ENCODE measurements around the gene IGSF9. TPM values are rescaled to one million over a fixed set of nuclear protein-coding genes. Genes with fewer than 3 reads are reported as not detected.
"Not testable (repeated sequence)": the region's sequence is repeated elsewhere in the genome, so short reads cannot be mapped to it uniquely, and the experiment has no call there.

IGSF9 gene
- total RNA-seq, 2 experiments from 2014 or later, result not detected

- DNase-seq (peak in 3 of 14 experiments; percentile 34 to 63 (median 45)), ATAC-seq (ENCODE audit: poor library complexity) (no peak)
- intact Hi-C loops (cut with DNase I, micrococcal nuclease), result no loop called here
- CTCF ChIA-PET, result interaction anchor here (0.7 to 1.3 kb wide), 2 partner anchors 20 to 131 kb away, joined by 3 read pairs; partner anchors contain the start of gene DUSP23
- H3K4me3 Mint-ChIP-seq, result peak overlapping the region; percentile 35
- POLR2A ChIA-PET, result no interaction called here
- no peak overlapping the region for H3K4me3 ChIP-seq (ENCODE audit: low read length)
- peaks cover 77% of the 10 kb centered on the region for H3K4me1 Mint-ChIP-seq (ENCODE audit: low read depth)
- peaks cover 2% of the 10 kb centered on the region for H3K36me3 ChIP-seq (ENCODE audit: insufficient read depth, low read length)
- H3K9me3 ChIP-seq (ENCODE audit: control insufficient read depth in 1 of 2, insufficient read depth in 1 of 2, low read length in 2 of 2), result no peaks in the 10 kb centered on the region
- peak overlapping the region; percentile 81 to 91 for H3K27ac ChIP-seq (ENCODE audit: low read depth in 1 of 2, low read length in 2 of 2)
- peaks cover 15% of the 10 kb centered on the region for H3K36me3 Mint-ChIP-seq (ENCODE audit: low read depth)
- no peaks in the 10 kb centered on the region for H3K9me3 Mint-ChIP-seq
- H3K27me3 Mint-ChIP-seq, result no peaks in the 10 kb centered on the region
- no peak for TF ChIP-seq CTCF (IDR thresholded peaks at IDR 0.05)
- H3K27ac Mint-ChIP-seq, result peak overlapping the region; percentile 89
- H3K27me3 ChIP-seq (ENCODE audit: control insufficient read depth in 1 of 2, insufficient read depth in 2 of 2, low read length in 2 of 2), result no peaks in the 10 kb centered on the region
- peaks cover 66% of the 10 kb centered on the region for H3K4me1 ChIP-seq (ENCODE audit: insufficient read depth, low read length)
Measured at GRCh38 chr1:159911326-159912070, 33.9 kb downstream of the IGSF9 start.

- H3K4me3 Mint-ChIP-seq, result no peak overlapping the region
- TF ChIP-seq CTCF (IDR thresholded peaks at IDR 0.05), result no peak
- intact Hi-C loops (cut with DNase I, micrococcal nuclease), result no loop called here
- CTCF ChIA-PET, result interaction anchor here (0.9 to 1.5 kb wide), 5 partner anchors 7 to 110 kb away, joined by 3 to 5 read pairs (median 3); partner anchors contain the start of gene TAGLN2
- H3K9me3 ChIP-seq (ENCODE audit: control insufficient read depth in 1 of 2, insufficient read depth in 1 of 2, low read length in 2 of 2), result no peaks in the 10 kb centered on the region
- no peak overlapping the region for H3K4me3 ChIP-seq (ENCODE audit: low read length)
- no peak overlapping the region for H3K27ac Mint-ChIP-seq
- no peaks in the 10 kb centered on the region for H3K36me3 ChIP-seq (ENCODE audit: insufficient read depth, low read length)
- DNase-seq (peak in 1 of 14 experiments; percentile 11), ATAC-seq (ENCODE audit: poor library complexity) (no peak)
- H3K36me3 Mint-ChIP-seq (ENCODE audit: low read depth), result no peaks in the 10 kb centered on the region
- no peaks in the 10 kb centered on the region for H3K27me3 Mint-ChIP-seq
- H3K4me1 ChIP-seq (ENCODE audit: insufficient read depth, low read length), result peaks cover 48% of the 10 kb centered on the region
- POLR2A ChIA-PET, result no interaction called here
- H3K9me3 Mint-ChIP-seq, result no peaks in the 10 kb centered on the region
- no peak overlapping the region for H3K27ac ChIP-seq (ENCODE audit: low read depth in 1 of 2, low read length in 2 of 2)
- H3K27me3 ChIP-seq (ENCODE audit: control insufficient read depth in 1 of 2, insufficient read depth in 2 of 2, low read length in 2 of 2), result no peaks in the 10 kb centered on the region
- peaks cover 47% of the 10 kb centered on the region for H3K4me1 Mint-ChIP-seq (ENCODE audit: low read depth)
Measured at GRCh38 chr1:159908031-159908940, 37.1 kb downstream of the IGSF9 start.

GRCh38 chr1:159906960-159907359 is 38.5 kb downstream of the IGSF9 start:
- Mint-ChIP-seq H3K27me3 (no peaks in the 10 kb centered on the region), H3K36me3 (ENCODE audit: low read depth) (no peaks in the 10 kb centered on the region), H3K4me1 (ENCODE audit: low read depth) (peaks cover 34% of the 10 kb centered on the region), H3K27ac (no peak overlapping the region), H3K4me3 (no peak overlapping the region), H3K9me3 (no peaks in the 10 kb centered on the region)
- no peaks in the 10 kb centered on the region for H3K36me3 ChIP-seq (ENCODE audit: insufficient read depth, low read length)
- POLR2A ChIA-PET, result no interaction called here
- H3K9me3 ChIP-seq (ENCODE audit: control insufficient read depth in 1 of 2, insufficient read depth in 1 of 2, low read length in 2 of 2), result no peaks in the 10 kb centered on the region
- H3K27me3 ChIP-seq (ENCODE audit: control insufficient read depth in 1 of 2, insufficient read depth in 2 of 2, low read length in 2 of 2), result no peaks in the 10 kb centered on the region
- intact Hi-C loops (cut with DNase I, micrococcal nuclease), result no loop called here
- H3K27ac ChIP-seq (ENCODE audit: low read depth in 1 of 2, low read length in 2 of 2), result no peak overlapping the region
- CTCF ChIA-PET, result interaction anchor here (1.5 kb wide), 1 partner anchor 9 kb away, joined by 4 read pairs; no protein-coding TSS in a partner anchor
- no peak for TF ChIP-seq CTCF (IDR thresholded peaks at IDR 0.05)
- ATAC-seq (ENCODE audit: poor library complexity) (no peak), DNase-seq (no peak)
- peaks cover 36% of the 10 kb centered on the region for H3K4me1 ChIP-seq (ENCODE audit: insufficient read depth, low read length)
- no peak overlapping the region for H3K4me3 ChIP-seq (ENCODE audit: low read length)

- peaks cover 16% of the 10 kb centered on the region for H3K4me1 Mint-ChIP-seq (ENCODE audit: low read depth)
- POLR2A ChIA-PET, result interaction anchor here (0.9 kb wide), 1 partner anchor 24 kb away, joined by 3 read pairs; no protein-coding TSS in a partner anchor
- H3K27me3 ChIP-seq (ENCODE audit: control insufficient read depth in 1 of 2, insufficient read depth in 2 of 2, low read length in 2 of 2); H3K4me1 ChIP-seq (ENCODE audit: insufficient read depth, low read length); H3K36me3 ChIP-seq (ENCODE audit: insufficient read depth, low read length); ATAC-seq (ENCODE audit: poor library complexity); H3K9me3 ChIP-seq (ENCODE audit: control insufficient read depth in 1 of 2, insufficient read depth in 1 of 2, low read length in 2 of 2); DNase-seq; H3K27ac Mint-ChIP-seq; H3K4me3 ChIP-seq (ENCODE audit: low read length); intact Hi-C loops (cut with DNase I, micrococcal nuclease); H3K36me3 Mint-ChIP-seq (ENCODE audit: low read depth); H3K9me3 Mint-ChIP-seq; H3K27ac ChIP-seq (ENCODE audit: low read depth in 1 of 2, low read length in 2 of 2); H3K4me3 Mint-ChIP-seq; H3K27me3 Mint-ChIP-seq; CTCF ChIA-PET: not testable (repeated sequence)
Measured at GRCh38 chr1:159904036-159904435, 41.4 kb downstream of the IGSF9 start.
